SK-N-SH (cell line): ENCODE results near the gene PGS1. TPM values are rescaled to one million over a fixed set of nuclear protein-coding genes. Genes with fewer than 3 reads are reported as not detected.

Experiments used
- CTCF ChIA-PET: fragments of 300-600, 350-600 bp; formaldehyde crosslinking; extraction: SDS; loops from one replicate; lab custom pipeline; 2021; lab: Yijun Ruan, JAX
- POLR2A ChIA-PET: fragments of 350-600 bp; sonication (Branson Sonifier 250); formaldehyde crosslinking; extraction: SDS; loops from one replicate; lab custom pipeline; 2020; ENCODE audit warnings: antibody characterized with exemption, inconsistent platforms; lab: Yijun Ruan, JAX
- DNase-seq: peaks from one replicate; pipeline ENCODE4 v3.0.0; 2012
- H2AFZ ChIP-seq: fragments of 200-600 bp; sonication (generic); 2 replicates; pipeline ENCODE4 v1.8.1; 2016; ENCODE audit warnings: antibody characterized with exemption, mild to moderate bottlenecking, low read depth
- H3F3A ChIP-seq: fragments of 200-600 bp; sonication (generic); replicated peaks from 2 replicates; pipeline ENCODE3; 2016; ENCODE audit warnings: antibody characterized with exemption, mild to moderate bottlenecking; ENCODE audit not compliant: insufficient read depth
- H3K27ac ChIP-seq, 2 experiments: fragments of 200-500 bp in 1 of 2; fragments of 200-600 bp in 1 of 2; sonication (Bioruptor generic) in 1 of 2; sonication (generic), shearing (Covaris generic) in 1 of 2; 2 replicates each; pipeline versions ENCODE4 v1.5.1 to v1.6.1; 2014 to 2016; ENCODE audit warnings: low read depth in 2 of 2, inconsistent platforms in 1 of 2, low read length in 1 of 2, mild to moderate bottlenecking in 1 of 2, mixed read lengths in 1 of 2
- H3K27me3 ChIP-seq: fragments of 200-600 bp; sonication (generic), shearing (Covaris generic); 2 replicates; pipeline ENCODE4 v1.6.1; 2016; ENCODE audit warnings: mixed run types; ENCODE audit not compliant: insufficient read depth
- H3K36me3 ChIP-seq, 2 experiments: fragments of 200-500 bp in 1 of 2; fragments of 200-600 bp in 1 of 2; sonication (Bioruptor generic) in 1 of 2; sonication (generic) in 1 of 2; replicated peaks in 1 of 2; 2 replicates each; pipeline versions ENCODE3 to v1.5.1; 2014 to 2016; ENCODE audit warnings: low read length in 1 of 2, mild to moderate bottlenecking in 1 of 2; ENCODE audit not compliant: insufficient read depth in 2 of 2, control insufficient read depth in 1 of 2
- H3K4me1 ChIP-seq, 2 experiments: fragments of 200-500 bp in 1 of 2; fragments of 200-600 bp in 1 of 2; sonication (Bioruptor generic) in 1 of 2; sonication (generic), shearing (Covaris generic) in 1 of 2; 2 replicates each; pipeline versions ENCODE4 v1.5.1 to v1.6.1; 2014 to 2016; ENCODE audit warnings: low read depth in 1 of 2, low read length in 1 of 2, mixed run types in 1 of 2; ENCODE audit not compliant: insufficient read depth in 2 of 2, control insufficient read depth in 1 of 2
- H3K4me2 ChIP-seq: fragments of 200-600 bp; sonication (generic), shearing (Covaris generic); 2 replicates; pipeline ENCODE4 v1.6.1; 2017; ENCODE audit warnings: mixed run types
- H3K4me3 ChIP-seq, 2 experiments: fragments of 200-500 bp in 1 of 2; fragments of 200-600 bp in 1 of 2; sonication (Bioruptor generic) in 1 of 2; sonication (generic), shearing (Covaris generic) in 1 of 2; 2 replicates each; pipeline versions ENCODE4 v1.5.1 to v1.8.1; 2014 to 2016; ENCODE audit warnings: low read depth in 2 of 2, inconsistent platforms in 1 of 2, low read length in 1 of 2, mild to moderate bottlenecking in 1 of 2, mixed read lengths in 1 of 2, moderate library complexity in 1 of 2
- H3K79me2 ChIP-seq: fragments of 200-600 bp; sonication (generic); 2 replicates; pipeline ENCODE4 v1.8.1; 2017; ENCODE audit warnings: mild to moderate bottlenecking; ENCODE audit not compliant: insufficient read depth
- H3K9ac ChIP-seq: fragments of 200-600 bp; sonication (generic); 2 replicates; pipeline ENCODE4 v1.6.1; 2017; ENCODE audit warnings: mixed run types
- H3K9me2 ChIP-seq: fragments of 200-600 bp; sonication (generic); 2 replicates; pipeline ENCODE4 v1.6.1; 2017; ENCODE audit warnings: mixed run types
- H3K9me3 ChIP-seq: fragments of 200-600 bp; sonication (generic); 2 replicates; pipeline ENCODE4 v1.6.1; 2017; ENCODE audit warnings: mixed run types, mild to moderate bottlenecking, moderate library complexity
- H4K20me1 ChIP-seq: fragments of 200-600 bp; sonication (generic); 2 replicates; pipeline ENCODE4 v1.6.1; 2017; ENCODE audit warnings: mild to moderate bottlenecking, mixed run types; ENCODE audit not compliant: insufficient read depth
- EP300 ChIP-seq, 2 experiments: IDR thresholded peaks; 2 replicates each; pipeline versions ENCODE4 v1.4.0 to v1.6.1; 2012; ENCODE audit warnings: borderline replicate concordance in 1 of 2, low read depth in 1 of 2, low read length in 1 of 2
- FOXJ3 ChIP-seq: sonication (generic); formaldehyde crosslinking; IDR thresholded peaks from 2 replicates; pipeline ENCODE4 v1.5.1; 2020; ENCODE audit warnings: mild to moderate bottlenecking, missing genetic modification reagents
- GABPA ChIP-seq: IDR thresholded peaks from 2 replicates; pipeline ENCODE4 v1.4.0; 2012; ENCODE audit warnings: low read depth, mild to moderate bottlenecking
- MXI1 ChIP-seq: IDR thresholded peaks from 2 replicates; pipeline ENCODE4 v1.6.1; 2012; ENCODE audit warnings: mild to moderate bottlenecking, low read depth, low read length, improper control_type of control experiment
- NFIC ChIP-seq: IDR thresholded peaks from 2 replicates; pipeline ENCODE4 v1.4.0; 2012; ENCODE audit warnings: borderline replicate concordance
- NRF1 ChIP-seq: IDR thresholded peaks from 2 replicates; pipeline ENCODE4 v1.6.1; 2012; ENCODE audit warnings: low read depth, mild to moderate bottlenecking, low read length
- RCOR1 ChIP-seq: fragments of 150-350 bp; IDR thresholded peaks from 2 replicates; pipeline ENCODE4 v1.6.1; 2017; ENCODE audit warnings: antibody characterized with exemption, low read length
- SMC3 ChIP-seq: IDR thresholded peaks from 2 replicates; pipeline ENCODE4 v1.6.1; 2012; ENCODE audit warnings: low read depth, low read length, improper control_type of control experiment
- TCF12 ChIP-seq: IDR thresholded peaks from 2 replicates; pipeline ENCODE4 v1.4.0; 2012
- TEAD4 ChIP-seq: IDR thresholded peaks from 2 replicates; pipeline ENCODE4 v1.4.0; 2012; ENCODE audit warnings: mild to moderate bottlenecking, borderline replicate concordance; ENCODE audit not compliant: insufficient read depth
- YY1 ChIP-seq: IDR thresholded peaks from 2 replicates; pipeline ENCODE4 v1.4.0; 2012; ENCODE audit warnings: low read depth, mild to moderate bottlenecking
- WGBS: methylation state at CpG from one replicate; pipeline ENCODE4 v1.1.6; 2017; ENCODE audit warnings: low lambda C conversion rate; 5-methylcytosine and 5-hydroxymethylcytosine counted together
- polyA plus RNA-seq, 3 experiments: library from polyadenylated mRNA; depleted of rRNA; stranded (reverse); fragments of >200 nt; gene quantifications; 2 replicates each; pipeline ENCODE4 v1.2.3, GENCODE V29; 2012
- TF ChIP-seq, protein P1 (sequence below): fragments of 200-600 bp; sonication (generic); IDR thresholded peaks from 2 replicates; pipeline ENCODE4 v1.6.1; 2017; ENCODE audit warnings: antibody characterized with exemption, mild to moderate bottlenecking, moderate library complexity
- TF ChIP-seq, protein P2 (sequence below): IDR thresholded peaks from 2 replicates; pipeline ENCODE4 v1.4.0; 2012; ENCODE audit warnings: low read depth
- TF ChIP-seq, protein P3 (sequence below): IDR thresholded peaks from 2 replicates; pipeline ENCODE4; 2012
- TF ChIP-seq, protein P4 (sequence below): fragments of 150-350 bp; IDR thresholded peaks from 2 replicates; pipeline ENCODE4 v1.6.1; 2016; ENCODE audit warnings: mild to moderate bottlenecking, low read depth, low read length
- TF ChIP-seq, protein P5 (sequence below): IDR thresholded peaks from 2 replicates; pipeline ENCODE4 v1.4.0; 2012; ENCODE audit warnings: low read depth, borderline replicate concordance
- TF ChIP-seq, protein P6 (sequence below): fragments of 150-350 bp; IDR thresholded peaks from 2 replicates; pipeline ENCODE4 v1.6.1; 2017; ENCODE audit warnings: antibody characterized with exemption, low read length, low read depth, borderline replicate concordance

PGS1 gene
- polyA plus RNA-seq, 1 of the 3 experiments (the other 2 are of a cell fraction), result 88.4 TPM

DNA sequence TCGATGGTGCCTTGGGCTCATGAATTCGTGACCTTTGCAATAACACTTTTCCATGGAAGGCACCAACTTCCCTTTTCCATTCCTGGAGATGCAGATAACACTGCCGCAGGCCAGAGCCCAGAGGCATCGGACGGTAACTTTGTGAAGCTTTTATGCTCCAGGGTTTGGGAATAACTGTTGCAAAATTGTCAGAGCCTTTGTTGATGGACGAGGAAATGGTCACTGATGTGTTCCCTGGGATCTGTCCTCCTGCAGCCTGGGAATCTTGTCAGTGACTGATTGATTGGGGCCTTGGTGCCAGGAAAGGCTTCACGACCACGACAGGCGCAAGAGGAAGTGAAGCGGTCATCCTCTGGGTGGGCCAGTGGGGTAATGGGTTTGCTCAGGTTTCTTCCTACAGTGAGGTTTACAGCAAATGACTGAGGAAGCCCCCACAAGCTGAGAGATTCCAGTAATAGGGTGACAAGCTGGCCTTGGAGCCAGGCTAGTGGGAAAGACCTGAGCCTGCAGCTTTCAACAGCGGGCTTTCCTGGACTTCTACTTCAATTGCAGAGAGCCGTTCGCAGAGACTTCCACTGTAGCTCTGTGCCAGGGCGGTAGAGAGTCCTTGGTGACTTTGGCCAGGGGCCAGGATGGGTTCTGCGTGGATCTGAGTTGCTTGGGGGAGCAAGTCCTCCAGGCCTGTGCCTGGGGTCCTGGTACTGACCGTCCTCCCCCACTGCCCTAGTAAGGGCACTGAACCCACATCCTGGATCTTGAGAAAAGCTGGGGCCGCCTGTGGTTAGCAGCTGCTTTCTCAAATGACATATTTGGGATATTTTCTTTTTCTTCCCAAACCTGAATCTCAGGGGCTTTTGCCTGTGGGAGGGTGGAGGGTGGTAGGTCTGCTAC, 37.6 kb downstream of the PGS1 start:
- peaks cover 0 to 10% of the 10 kb centered on the region in 2 experiments; a peak in 1 of 4 replicates for H3K4me1 ChIP-seq
- 91% methylated on average over 15 of the region's 17 CpGs for WGBS
- no peaks in the 10 kb centered on the region for H3K9me2 ChIP-seq
- peaks cover 7 to 62% of the 10 kb centered on the region in 2 experiments for H3K36me3 ChIP-seq
- no peak overlapping the region for H3K4me3 ChIP-seq
- no peaks in the 10 kb centered on the region for H3K9me3 ChIP-seq
- no peak for TF ChIP-seq RCOR1
- no peak for TF ChIP-seq SMC3
- TF ChIP-seq, protein P1, sequence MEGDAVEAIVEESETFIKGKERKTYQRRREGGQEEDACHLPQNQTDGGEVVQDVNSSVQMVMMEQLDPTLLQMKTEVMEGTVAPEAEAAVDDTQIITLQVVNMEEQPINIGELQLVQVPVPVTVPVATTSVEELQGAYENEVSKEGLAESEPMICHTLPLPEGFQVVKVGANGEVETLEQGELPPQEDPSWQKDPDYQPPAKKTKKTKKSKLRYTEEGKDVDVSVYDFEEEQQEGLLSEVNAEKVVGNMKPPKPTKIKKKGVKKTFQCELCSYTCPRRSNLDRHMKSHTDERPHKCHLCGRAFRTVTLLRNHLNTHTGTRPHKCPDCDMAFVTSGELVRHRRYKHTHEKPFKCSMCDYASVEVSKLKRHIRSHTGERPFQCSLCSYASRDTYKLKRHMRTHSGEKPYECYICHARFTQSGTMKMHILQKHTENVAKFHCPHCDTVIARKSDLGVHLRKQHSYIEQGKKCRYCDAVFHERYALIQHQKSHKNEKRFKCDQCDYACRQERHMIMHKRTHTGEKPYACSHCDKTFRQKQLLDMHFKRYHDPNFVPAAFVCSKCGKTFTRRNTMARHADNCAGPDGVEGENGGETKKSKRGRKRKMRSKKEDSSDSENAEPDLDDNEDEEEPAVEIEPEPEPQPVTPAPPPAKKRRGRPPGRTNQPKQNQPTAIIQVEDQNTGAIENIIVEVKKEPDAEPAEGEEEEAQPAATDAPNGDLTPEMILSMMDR, result no peak
- TF ChIP-seq GABPA, result no peak
- no peak for TF ChIP-seq TEAD4
- TF ChIP-seq, protein P2, sequence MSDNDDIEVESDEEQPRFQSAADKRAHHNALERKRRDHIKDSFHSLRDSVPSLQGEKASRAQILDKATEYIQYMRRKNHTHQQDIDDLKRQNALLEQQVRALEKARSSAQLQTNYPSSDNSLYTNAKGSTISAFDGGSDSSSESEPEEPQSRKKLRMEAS, result no peak
- TF ChIP-seq, protein P3, sequence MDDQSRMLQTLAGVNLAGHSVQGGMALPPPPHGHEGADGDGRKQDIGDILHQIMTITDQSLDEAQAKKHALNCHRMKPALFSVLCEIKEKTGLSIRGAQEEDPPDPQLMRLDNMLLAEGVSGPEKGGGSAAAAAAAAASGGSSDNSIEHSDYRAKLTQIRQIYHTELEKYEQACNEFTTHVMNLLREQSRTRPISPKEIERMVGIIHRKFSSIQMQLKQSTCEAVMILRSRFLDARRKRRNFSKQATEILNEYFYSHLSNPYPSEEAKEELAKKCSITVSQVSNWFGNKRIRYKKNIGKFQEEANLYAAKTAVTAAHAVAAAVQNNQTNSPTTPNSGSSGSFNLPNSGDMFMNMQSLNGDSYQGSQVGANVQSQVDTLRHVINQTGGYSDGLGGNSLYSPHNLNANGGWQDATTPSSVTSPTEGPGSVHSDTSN, result no peak
- TF ChIP-seq NRF1, result no peak
- no peak for TF ChIP-seq MXI1
- TF ChIP-seq EP300 (IDR thresholded peaks at IDR 0.05; ENCODE audit: borderline replicate concordance in 1 of 2, low read depth in 1 of 2, low read length in 1 of 2), result no peak
- TF ChIP-seq, protein P4, sequence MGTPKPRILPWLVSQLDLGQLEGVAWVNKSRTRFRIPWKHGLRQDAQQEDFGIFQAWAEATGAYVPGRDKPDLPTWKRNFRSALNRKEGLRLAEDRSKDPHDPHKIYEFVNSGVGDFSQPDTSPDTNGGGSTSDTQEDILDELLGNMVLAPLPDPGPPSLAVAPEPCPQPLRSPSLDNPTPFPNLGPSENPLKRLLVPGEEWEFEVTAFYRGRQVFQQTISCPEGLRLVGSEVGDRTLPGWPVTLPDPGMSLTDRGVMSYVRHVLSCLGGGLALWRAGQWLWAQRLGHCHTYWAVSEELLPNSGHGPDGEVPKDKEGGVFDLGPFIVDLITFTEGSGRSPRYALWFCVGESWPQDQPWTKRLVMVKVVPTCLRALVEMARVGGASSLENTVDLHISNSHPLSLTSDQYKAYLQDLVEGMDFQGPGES, result no peak
- no peak for TF ChIP-seq NFIC
- TF ChIP-seq, protein P5, sequence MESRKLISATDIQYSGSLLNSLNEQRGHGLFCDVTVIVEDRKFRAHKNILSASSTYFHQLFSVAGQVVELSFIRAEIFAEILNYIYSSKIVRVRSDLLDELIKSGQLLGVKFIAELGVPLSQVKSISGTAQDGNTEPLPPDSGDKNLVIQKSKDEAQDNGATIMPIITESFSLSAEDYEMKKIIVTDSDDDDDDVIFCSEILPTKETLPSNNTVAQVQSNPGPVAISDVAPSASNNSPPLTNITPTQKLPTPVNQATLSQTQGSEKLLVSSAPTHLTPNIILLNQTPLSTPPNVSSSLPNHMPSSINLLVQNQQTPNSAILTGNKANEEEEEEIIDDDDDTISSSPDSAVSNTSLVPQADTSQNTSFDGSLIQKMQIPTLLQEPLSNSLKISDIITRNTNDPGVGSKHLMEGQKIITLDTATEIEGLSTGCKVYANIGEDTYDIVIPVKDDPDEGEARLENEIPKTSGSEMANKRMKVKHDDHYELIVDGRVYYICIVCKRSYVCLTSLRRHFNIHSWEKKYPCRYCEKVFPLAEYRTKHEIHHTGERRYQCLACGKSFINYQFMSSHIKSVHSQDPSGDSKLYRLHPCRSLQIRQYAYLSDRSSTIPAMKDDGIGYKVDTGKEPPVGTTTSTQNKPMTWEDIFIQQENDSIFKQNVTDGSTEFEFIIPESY, result no peak
- TF ChIP-seq, protein P6, sequence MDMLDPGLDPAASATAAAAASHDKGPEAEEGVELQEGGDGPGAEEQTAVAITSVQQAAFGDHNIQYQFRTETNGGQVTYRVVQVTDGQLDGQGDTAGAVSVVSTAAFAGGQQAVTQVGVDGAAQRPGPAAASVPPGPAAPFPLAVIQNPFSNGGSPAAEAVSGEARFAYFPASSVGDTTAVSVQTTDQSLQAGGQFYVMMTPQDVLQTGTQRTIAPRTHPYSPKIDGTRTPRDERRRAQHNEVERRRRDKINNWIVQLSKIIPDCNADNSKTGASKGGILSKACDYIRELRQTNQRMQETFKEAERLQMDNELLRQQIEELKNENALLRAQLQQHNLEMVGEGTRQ, result no peak
- no peak for TF ChIP-seq FOXJ3 (CRISPR knock-in tag)
- no peak for TF ChIP-seq YY1
- no peak for TF ChIP-seq TCF12
- no peak overlapping the region; a peak in 1 of 4 replicates for H3K27ac ChIP-seq
- H3K27me3 ChIP-seq, result no peaks in the 10 kb centered on the region
- ChIA-PET CTCF (interaction anchor here (0.9 to 12.2 kb wide), 9 partner anchors 13 to 239 kb away, joined by 3 to 327 read pairs (median 4); partner anchors contain the start of gene SOCS3), POLR2A (interaction anchor here (1.5 kb wide), 1 partner anchor 13 kb away, joined by 3 read pairs; no protein-coding TSS in a partner anchor)
- no peak overlapping the region for H3K4me2 ChIP-seq
- H4K20me1 ChIP-seq, result peaks cover 48% of the 10 kb centered on the region
- H3K9ac ChIP-seq, result no peak overlapping the region
- no peak for DNase-seq
- H3F3A ChIP-seq, result peaks cover 3% of the 10 kb centered on the region
- peaks cover 38% of the 10 kb centered on the region for H3K79me2 ChIP-seq
- no peak overlapping the region for H2AFZ ChIP-seq
